Central memory CD4-positive, alpha-beta T cell (primary cell): ENCODE data around the gene SPATA4.
"Not testable (repeated sequence)": the region's sequence is repeated elsewhere in the genome, so short reads cannot be mapped to it uniquely, and the experiment has no call there.

Experiments
- DNase-seq: peaks from one replicate; pipeline ENCODE4 v3.0.0; 2022
- total RNA-seq, 3 experiments: gene quantifications; one replicate each; lab custom pipeline; 2026; lab: John Stamatoyannopoulos, UW

Gene SPATA4
- total RNA-seq, result 0 to 0.04 (median 0) reads per million in 3 experiments

DNA sequence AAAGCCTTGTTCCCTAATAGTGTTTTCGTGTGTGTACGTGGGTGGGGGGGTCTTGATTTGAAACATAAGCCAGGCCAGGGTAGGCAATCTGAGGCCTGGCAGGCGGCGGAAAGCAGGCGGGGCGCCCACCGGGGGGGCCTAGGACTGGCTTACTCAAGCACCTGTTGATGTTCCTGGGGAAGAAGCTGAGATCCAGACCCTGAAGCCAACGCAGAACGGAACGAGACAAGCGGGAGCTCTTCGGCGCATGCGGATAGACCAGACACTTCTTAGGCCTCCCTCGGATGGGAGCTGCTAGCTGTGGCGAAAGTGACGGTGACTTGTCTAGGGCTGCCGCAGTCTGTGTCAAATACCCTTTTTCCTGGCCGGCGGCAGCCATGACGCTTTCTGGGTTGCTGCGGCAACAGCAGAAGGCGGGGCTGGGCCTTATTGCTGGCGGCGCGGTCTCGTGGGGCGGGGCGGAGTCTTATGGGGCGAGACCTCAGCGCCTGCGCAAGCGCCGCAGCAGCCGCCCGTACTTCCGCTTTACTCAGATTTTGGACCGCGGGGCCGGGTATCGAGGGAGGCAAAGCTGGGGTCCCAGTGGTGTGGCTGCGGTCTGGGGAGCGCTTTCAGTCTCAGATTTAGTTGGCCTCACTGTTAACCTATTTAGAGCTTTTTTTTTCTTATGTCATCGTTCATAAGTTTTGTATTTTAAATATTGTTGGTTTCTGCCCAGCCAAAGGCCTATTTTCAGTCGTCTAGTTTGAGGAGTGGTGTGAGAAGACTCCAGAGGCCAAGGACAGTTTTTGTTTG lies at the start of gene SPATA4:
Gene SPATA4, minus strand, starts transcription at position 402 of the 795 bp plus-strand sequence. Its CDS starts 23 bp downstream, at position 379.
- peak; percentile 90 for DNase-seq

DNA sequence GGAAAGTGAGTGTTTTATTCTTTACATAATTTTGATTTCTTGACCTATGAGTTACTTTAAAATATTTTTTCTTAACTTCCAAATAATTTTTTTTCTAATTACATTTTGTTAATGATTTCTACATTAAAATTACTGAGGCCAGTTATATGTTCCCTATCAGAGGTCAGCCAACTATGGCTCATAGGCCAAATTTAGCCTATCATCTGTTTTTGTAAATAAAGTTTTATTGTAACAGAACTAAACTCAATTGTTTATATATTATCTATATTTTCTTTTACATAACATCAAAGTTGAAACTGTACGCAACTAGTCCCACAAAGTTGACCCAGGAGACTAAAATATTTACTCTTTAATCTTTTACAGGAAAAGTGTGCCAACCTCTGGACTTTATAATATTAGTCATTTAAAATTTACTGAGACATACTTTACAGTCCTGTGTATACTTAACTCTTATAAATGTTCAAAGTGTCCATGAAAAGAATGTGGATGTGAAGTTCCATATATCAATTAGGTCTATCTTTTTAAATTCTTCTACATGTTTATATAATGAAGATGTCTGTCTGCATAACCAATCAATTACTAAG lies 47.5 kb upstream of the SPATA4 start:
- DNase-seq, result no peak

DNA sequence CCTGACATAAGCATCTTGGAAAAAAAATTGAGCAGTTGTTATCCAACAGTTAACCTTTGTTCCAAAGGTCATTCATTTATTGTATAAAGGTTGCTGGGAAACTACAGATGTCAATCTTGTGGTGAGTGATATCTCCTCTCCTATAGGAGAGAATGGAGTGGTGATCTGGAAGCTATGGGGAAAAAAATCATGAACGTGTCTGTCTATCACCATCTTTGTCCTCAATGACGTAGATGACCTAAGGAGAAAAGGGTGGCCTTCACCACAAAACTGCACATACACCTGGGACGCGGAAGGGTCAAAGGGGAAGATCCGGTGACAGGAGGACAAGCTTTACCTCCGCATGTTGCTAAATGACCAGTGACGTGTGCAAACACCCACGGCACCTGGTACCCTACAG lies 46.3 kb upstream of the SPATA4 start:
- DNase-seq, result no peak

DNA sequence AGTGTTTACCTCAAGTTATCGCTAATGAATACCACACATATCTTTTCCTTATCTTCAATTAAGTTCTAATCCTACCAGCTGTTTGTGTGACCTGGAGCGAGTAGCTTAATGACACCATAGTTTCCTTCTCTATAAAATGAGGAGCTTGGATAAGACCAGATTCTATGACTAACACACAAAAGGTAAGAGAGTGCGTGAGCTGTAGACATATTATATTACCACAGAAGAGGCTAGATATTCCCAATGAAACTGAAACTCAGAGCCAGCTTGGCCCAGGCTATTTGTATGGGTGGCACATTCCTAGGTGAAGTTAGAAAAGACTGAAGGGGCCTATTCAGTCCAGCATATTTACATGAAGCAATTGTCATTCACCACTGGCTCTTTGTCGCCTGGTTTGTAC lies 43.4 kb upstream of the SPATA4 start:
- no peak for DNase-seq

DNA sequence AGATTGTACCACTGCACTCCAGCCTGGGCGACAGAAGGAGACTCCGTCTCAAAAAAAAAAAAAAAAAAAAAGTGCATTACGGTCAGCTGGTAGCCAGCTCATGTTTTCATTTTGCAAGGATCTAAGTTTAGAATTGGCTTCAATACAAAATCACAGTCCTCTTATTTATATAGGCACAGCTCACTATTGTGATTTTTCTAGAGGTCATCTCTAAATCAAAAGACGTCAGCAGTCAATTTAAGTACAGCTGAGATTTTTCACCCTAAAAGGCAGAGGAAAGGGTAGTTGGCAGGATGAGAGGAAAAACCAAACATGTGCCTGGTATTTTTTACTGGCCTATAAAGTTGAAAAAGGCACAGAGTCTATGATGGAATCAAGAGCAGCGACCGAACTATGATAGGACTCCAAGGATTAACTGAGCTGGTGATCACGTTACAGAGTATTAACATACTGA lies 42.8 kb upstream of the SPATA4 start:
- no peak for DNase-seq

DNA sequence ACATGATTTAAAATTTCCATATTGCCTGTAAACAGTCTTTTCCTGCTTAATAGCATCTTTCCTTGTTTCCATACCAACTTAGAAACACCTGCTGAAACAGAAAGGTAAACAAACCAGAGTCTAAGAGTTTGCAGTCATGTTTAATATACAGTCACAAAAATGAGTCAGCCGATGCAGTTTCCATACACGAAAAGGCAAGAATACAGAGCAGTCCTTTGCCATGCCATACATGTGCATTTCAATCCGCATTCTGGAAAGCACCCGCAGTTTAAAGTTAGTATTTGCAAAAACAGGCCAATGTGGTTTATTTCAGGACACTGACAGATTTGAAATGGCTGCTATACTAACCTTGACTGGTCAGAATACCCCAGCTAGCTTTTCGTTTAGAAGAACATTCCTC lies 41.6 kb upstream of the SPATA4 start:
- DNase-seq, result no peak

DNA sequence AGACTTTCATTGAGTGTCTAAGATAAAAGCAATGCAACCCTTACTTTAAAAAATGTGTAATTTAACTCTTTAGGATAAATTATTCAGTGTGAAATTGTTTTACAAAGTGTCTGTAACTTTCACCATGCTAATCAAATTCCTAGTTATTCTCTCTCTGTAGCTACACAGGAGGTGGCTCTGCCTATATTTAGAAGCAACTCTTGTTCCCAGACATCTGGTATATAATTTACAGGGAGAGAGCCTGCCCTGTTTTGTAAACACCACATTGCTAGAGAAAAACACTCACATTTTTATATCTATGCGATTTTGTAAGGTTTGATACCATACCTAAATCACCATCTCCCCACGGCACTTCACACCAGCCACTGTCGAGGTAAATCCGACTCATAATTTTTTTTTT lies 35.5 kb upstream of the SPATA4 start:
- DNase-seq, result no peak

DNA sequence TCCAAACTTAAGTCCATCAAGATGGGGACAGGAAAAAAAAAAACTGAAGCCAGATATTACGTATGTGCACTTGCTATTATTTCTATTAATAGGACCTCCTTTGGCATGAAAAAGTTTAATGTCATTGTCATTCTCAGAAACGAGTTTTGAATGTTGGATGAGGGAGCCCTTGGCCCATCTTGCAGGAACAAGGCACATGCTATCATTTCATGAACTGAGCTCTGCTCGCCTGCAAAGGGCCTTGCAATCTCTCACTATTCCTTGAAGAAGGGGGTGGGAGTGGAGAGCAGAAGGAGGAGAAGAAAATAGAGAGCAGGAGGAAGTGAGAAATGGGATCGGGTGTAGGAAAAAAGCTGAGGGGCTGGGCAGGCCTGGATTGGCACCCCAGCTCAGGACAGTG lies 34.3 kb upstream of the SPATA4 start:
- no peak for DNase-seq

DNA sequence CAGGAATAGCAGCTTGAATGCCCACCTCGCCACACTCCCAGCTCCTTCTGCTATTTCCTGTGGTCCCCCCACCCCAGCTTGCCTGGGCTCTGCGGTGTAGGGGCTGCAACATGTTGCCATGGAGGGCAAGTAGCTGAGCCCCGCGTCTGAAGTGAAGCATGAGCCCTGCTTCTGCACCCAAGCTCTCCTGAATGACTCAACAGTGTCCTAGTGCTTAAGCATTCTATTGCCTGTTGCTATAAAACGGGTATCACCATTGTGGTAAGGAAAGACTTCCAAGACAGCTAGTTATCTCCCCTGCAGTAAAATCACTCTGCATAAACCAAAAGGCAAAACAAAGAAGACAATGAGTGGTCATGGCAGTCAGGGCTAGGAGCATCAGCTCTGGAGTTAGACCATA lies 31.4 kb upstream of the SPATA4 start:
- DNase-seq, result no peak

DNA sequence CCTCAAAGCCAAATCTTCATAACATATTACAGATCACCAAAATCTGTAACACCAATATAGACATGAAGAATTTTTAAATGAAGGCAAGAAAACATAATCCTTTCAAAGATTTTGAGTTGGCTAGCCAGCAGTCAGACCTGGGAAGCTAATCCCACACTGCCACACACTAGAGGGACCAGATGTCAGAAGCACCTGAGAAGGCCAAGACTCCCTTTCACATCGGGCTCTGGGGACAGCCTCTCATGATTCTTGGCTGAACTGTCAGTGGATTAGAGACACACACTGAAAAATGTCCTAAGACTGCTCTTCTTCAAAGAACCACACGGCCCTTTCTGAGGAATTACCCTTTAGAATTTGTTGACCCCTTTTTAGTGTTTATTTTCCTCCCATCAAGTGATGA lies 28.2 kb upstream of the SPATA4 start:
- DNase-seq, result no peak

DNA sequence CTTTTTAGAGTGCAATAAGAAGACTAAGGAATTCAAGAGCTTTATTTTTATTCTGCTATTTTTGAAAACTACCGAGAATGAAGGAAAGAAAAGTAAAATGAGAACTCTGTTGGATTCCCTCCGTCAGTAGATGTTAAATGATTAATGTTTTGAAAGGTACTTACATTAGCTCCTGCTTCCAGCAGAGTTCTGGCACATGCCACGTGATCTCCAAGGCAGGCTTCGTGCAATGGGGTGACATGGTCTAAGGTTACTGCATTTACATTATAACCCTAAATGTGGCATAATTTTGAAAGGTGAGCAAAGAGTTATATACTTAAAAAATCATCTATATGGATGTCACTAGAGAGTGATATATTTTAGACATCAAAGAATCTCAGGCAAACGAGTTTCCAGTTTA lies 26.8 kb upstream of the SPATA4 start:
- no peak for DNase-seq

DNA sequence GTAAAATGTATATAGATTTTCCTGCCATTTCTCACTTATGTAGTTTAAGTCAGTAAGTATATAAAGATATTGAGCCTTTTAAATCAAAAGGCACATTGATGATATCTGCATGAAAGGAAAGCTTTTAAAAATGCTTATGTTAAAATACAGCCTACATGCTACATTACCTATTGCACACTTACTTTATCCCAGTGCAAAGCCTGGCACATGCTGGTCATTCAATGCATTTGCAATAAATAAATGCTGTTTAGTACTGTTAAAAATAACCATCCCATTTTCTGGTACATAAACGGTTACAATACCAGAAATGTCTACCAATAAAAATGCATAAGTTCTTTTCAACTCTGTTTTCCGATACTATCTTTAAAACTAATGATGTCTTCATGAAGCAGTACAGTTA lies 22.1 kb upstream of the SPATA4 start:
- no peak for DNase-seq

DNA sequence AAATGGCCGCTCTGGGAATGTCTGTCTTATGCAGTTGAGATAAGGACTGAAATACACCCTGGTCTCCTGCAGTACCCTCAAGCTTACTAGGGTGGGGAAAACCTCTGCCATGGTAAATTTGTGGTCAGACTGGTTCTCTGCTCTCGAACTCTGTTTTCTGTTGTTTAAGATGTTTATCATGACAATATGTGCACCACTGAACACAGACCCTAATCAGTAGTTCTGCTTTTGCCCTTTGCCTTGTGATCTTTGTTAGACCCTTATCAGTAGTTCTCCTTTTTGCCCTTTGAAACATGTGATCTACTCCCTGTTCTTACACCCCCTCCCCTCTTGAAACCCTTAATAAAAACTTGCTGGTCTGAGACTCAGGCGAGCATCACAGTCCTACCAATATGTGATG lies 17.0 kb upstream of the SPATA4 start:
- DNase-seq, result not testable (repeated sequence)

DNA sequence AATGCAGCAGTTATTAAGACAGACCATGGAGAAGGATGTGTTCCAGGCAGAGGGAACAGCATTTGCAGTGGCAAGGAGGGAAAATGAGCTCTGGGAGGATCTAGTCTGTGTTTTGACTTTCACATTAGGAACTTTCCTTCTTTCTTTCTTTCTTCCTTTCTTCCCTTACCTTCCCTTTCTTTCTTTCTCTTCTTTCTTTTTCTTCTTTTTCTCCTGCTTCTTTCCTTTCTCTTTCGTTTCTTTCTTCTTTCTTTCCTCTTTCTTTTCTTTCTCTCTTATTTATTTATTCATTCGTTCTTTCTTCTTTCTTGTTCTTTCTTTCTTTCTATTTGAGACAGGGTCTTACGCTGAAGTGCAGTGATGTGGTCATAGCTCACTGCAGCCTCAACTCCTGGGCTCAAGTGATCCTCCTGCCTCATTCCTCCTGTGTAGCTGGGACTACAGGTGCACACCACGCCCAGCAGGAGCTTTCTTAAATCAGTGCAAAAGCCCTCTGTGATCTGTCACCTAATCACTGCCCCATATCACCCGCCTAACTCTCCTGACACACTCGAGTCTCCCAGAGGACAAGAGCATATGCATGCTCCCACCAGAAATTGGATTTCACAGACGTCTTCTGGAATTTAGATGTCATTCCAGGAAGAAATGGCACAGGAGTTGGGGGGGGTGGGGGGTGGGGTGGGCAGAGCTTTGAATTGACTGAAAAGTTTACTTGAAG lies 15.4 kb upstream of the SPATA4 start:
- DNase-seq, result no peak

DNA sequence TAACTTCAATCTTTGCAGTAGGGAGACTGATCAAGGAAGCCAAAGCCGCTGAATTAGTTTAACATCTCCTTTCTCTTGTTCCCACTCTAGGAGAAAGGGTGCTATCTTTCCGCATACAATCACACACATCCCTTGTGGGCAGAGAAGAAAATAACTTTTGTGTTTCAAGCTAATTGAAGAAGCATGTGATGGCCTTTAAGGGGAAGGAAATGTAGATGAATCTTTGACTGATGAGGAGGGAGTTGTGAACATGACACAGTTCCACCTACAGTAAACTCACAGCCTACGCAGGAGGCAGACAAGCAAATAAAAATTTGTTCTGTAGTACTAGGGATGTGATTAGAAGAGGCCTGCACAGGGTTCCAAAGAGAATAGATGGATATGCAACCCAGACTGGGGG lies 14.7 kb upstream of the SPATA4 start:
- DNase-seq, result no peak

DNA sequence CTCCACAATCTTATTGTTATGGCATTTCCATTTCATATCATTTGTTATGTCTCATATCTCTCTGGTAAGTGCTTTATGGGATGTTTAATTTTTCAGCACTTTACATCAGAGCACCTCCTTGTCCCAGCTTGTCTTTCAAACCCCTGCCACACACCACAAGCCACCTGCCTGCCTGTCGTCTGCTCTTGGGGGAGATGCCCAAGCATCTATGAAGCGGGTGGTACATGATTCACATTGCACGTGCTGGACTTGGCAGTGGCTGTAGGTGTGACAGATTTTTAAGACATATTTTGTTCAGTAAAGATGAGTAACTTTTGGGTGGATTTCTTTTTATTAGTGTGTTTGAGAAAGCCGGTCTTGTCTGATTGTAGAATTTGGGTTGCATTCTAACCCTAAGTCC lies 14.2 kb upstream of the SPATA4 start:
- no peak for DNase-seq

DNA sequence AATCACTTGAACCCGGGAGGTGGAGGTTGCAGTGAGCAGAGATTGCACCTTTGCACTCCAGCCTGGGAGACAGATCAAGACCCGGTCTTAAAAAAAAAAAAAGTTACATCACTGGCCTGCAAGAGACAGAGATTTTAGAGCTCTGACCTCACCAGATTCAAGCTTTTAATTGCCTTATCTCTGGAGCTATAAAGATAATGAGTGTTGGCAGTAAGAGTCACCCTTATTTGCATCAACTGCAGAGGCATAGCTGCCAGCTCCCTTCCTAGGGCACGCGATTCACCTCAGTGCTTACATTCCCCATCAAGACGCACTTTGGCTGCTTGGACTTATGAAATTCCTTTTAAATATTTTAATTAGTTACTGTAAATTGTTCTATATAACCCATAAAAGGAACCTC lies 12.5 kb upstream of the SPATA4 start:
- no peak for DNase-seq

DNA sequence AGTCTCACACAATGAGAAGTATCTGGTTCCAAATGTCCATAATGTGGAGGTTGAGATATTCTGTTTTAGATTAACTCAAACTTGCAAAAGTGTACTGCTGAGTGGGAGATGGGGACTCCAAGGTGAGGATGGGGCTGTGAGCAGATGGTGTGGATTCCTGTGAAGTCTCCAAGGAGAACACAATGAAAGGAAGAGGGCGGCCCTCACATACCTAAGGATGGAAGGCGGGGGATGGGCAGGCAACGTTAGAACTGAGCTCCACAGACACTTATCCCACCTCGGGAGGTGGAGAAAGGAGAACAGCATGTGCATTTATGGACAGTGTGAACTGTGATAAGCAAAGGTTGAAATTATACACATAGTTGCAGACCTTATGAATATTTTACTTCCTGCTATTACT lies 9.9 kb upstream of the SPATA4 start:
- DNase-seq, result no peak

DNA sequence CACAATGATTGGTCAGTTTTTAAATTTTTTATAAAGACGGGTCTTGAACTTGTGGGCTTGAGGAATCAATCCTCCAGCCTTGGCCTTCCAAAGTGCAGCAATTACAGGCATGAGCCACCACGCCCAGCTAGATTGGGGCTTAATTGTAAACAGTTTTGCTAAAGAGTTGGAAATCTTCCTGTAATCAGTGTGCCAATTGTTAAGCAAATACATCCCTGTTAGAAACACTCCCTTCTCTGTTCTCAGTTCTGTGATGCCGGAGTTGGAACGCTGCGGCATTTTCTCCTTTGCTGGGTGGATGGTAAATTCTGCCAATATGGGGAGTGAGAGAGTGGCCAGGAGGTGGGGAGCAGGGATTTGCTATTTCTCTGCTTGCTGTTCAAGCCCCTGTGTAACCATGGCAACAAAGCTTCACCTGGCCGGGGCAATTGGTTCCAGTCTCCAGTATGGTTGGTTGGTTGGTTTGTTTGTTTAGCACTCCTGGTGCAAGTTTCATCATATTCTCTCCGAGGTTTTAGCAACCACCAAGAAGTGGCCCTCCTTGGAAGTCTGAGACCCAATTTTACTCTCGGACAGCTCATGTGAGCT lies 3.0 kb upstream of the SPATA4 start:
- DNase-seq, result no peak

DNA sequence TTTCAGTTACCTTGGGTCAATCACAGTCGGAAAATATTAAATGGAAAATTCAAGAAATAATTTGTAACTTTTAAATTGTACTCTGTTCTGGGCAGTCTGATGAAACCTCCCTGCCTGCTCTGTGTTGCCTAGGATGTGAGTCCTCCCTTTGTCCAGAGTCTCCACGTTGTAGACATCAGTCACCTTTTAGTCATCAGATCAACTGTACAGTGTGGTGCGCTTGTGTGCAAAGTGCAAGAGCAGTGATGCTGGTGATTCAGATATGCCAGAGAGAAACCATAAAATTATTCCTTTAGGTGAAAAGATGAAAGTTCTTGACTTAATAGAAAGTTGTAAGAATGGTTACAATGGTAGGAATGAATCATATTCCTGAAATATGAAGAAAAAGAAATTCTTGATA lies 1.4 kb downstream of the SPATA4 start:
- no peak for DNase-seq

DNA sequence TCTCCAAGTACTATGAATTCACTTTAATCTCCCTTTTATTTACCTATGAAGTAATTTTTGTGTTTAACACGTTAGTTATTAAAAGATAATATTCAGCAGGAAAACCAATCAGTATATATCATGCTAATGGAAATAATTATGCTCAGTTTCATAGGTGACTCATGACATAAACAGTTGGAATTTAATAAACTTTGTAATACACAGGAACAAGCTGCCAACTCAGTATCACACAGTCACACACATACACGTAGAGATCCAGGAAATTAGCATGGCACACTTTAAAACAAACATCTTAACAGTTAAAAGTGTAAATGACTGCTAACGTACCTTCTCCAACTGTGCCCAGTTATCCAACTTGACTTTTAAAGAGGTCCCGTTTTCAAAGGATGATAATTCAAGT lies 2.3 kb downstream of the SPATA4 start:
- no peak for DNase-seq

DNA sequence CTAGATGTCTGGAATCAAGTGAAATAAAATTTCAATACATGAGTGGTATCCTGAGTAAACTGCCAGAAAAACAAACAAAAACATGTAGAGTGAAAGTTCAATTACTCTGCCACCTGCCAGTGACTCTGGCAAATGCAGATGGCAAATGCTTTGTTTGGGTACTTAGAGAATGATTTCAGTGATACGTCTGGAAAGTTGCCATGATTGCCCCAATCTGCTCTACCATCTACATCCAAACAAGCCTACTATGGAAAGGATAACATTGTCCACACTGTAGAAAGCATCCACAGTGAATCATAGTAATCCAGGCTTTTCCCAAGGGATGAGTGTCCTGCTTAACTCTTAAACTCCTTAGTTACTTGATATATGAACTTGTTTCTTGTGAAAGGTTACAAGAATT lies 3.4 kb downstream of the SPATA4 start:
- no peak for DNase-seq
